ENCODE results near the gene EFHD2.
"Not testable (repeated sequence)": the region's sequence is repeated elsewhere in the genome, so short reads cannot be mapped to it uniquely, and the experiment has no call there.

DNA sequence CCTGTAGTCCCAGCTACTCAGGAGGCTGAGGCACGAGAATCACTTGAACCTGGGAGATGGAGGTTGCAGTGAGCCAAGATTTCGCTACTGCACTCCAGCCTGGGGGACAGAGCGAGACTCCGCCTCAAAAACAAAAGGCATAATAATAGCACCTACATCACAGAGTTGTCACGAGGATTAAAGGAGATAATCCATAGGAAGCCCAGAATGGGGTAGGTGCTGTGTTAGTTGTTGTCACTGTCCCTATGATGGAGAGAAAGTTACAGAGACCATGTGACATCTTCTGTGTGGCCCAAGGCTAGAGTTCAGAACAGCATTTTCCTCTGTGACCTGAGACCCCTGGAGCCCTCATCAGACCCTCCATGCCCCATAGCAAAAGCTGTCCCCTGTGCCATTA is 54.2 kb downstream of the EFHD2 start:
- TF ChIP-seq, protein P1, sequence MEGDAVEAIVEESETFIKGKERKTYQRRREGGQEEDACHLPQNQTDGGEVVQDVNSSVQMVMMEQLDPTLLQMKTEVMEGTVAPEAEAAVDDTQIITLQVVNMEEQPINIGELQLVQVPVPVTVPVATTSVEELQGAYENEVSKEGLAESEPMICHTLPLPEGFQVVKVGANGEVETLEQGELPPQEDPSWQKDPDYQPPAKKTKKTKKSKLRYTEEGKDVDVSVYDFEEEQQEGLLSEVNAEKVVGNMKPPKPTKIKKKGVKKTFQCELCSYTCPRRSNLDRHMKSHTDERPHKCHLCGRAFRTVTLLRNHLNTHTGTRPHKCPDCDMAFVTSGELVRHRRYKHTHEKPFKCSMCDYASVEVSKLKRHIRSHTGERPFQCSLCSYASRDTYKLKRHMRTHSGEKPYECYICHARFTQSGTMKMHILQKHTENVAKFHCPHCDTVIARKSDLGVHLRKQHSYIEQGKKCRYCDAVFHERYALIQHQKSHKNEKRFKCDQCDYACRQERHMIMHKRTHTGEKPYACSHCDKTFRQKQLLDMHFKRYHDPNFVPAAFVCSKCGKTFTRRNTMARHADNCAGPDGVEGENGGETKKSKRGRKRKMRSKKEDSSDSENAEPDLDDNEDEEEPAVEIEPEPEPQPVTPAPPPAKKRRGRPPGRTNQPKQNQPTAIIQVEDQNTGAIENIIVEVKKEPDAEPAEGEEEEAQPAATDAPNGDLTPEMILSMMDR (IDR thresholded peaks at IDR 0.05; ENCODE audit: insufficient read depth, low read depth, low read length), result not testable (repeated sequence)
- TF ChIP-seq EZH2 (IDR thresholded peaks at IDR 0.05; ENCODE audit: insufficient read depth, low read length), result not testable (repeated sequence)
